Upper lobe of right lung (tissue), 1 donor: ENCODE measurements around the gene SRSF12. TPM values are rescaled to one million over a fixed set of nuclear protein-coding genes. Genes with fewer than 3 reads are reported as not detected.
A peak's percentile ranks its signal among the peaks of the same experiment; 100 is the strongest.
"Not testable (repeated sequence)": the region's sequence is repeated elsewhere in the genome, so short reads cannot be mapped to it uniquely, and the experiment has no call there.

Experiments used
- ATAC-seq: fragments of 200-7000 bp; cut with Tn5 transposase; one replicate; pipeline ENCODE4 v1.9.1; 2020; ENCODE audit warnings: mild to moderate bottlenecking, moderate library complexity
- DNase-seq: peaks from one replicate; pipeline ENCODE4 v3.0.0-alpha.2; 2020
- H3K27ac ChIP-seq: fragments of 200-600 bp; one replicate; pipeline ENCODE4 v1.8.0; 2022
- H3K27me3 ChIP-seq: fragments of 200-600 bp; one replicate; pipeline ENCODE4 v1.8.0; 2022; ENCODE audit warnings: mild to moderate bottlenecking
- H3K36me3 ChIP-seq: fragments of 200-600 bp; one replicate; pipeline ENCODE4 v1.8.0; 2022
- H3K4me1 ChIP-seq: fragments of 200-600 bp; one replicate; pipeline ENCODE4 v1.8.0; 2022
- H3K4me3 ChIP-seq: fragments of 200-600 bp; one replicate; pipeline ENCODE4 v1.8.0; 2022; ENCODE audit warnings: mild to moderate bottlenecking
- H3K9me3 ChIP-seq: fragments of 200-600 bp; one replicate; pipeline ENCODE4 v1.8.0; 2022
- intact Hi-C: fragments of 100-400 bp; cut with DNase I; formaldehyde crosslinking; loops from one replicate; pipeline ENCODE4 v1.11.0; 2022
- total RNA-seq: library from RNA; stranded (reverse); fragmentation: NEBNext Ultra II Directional; extraction: Animal tissue kit (Norgen Biotek cat#: 25700); gene quantifications from one replicate; pipeline ENCODE4 v1.2.1, GENCODE V29; 2021
- TF ChIP-seq, protein P1 (sequence below): fragments of 200-600 bp; IDR thresholded peaks from one replicate; pipeline ENCODE4 v1.8.0; 2022; ENCODE audit warnings: antibody characterized with exemption
- donor health status: DM: no; HTN: yes; CAD: no; lungs with severe emphysema.

Gene SRSF12
- total RNA-seq, 1 donor from 2014 or later, result not detected

DNA sequence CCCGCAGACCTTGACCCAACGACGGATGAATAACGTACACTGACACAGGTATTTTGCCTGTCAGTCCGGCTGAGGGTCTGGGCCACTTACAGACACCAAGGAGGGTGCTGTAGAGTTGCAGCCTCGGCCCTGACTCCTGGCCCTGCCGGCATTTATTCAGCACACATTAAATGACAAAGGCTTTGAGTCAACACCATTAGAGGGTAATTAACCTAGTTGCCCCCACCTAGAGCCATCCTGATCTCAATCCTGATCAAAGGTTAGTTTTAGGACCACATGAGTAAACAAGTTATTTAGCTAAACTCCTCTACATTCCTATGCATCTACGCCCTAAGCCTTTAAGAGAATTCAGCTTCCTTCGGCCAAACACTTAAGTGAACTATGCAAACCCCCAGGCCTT is 16.1 kb upstream of the SRSF12 start:
- no peak for ATAC-seq
- TF ChIP-seq, protein P1, sequence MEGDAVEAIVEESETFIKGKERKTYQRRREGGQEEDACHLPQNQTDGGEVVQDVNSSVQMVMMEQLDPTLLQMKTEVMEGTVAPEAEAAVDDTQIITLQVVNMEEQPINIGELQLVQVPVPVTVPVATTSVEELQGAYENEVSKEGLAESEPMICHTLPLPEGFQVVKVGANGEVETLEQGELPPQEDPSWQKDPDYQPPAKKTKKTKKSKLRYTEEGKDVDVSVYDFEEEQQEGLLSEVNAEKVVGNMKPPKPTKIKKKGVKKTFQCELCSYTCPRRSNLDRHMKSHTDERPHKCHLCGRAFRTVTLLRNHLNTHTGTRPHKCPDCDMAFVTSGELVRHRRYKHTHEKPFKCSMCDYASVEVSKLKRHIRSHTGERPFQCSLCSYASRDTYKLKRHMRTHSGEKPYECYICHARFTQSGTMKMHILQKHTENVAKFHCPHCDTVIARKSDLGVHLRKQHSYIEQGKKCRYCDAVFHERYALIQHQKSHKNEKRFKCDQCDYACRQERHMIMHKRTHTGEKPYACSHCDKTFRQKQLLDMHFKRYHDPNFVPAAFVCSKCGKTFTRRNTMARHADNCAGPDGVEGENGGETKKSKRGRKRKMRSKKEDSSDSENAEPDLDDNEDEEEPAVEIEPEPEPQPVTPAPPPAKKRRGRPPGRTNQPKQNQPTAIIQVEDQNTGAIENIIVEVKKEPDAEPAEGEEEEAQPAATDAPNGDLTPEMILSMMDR, result no peak
- intact Hi-C loops, result no loop called here
- Histone ChIP-seq H3K4me1 (no peaks in the 10 kb centered on the region), H3K4me3 (no peak overlapping the region), H3K9me3 (no peaks in the 10 kb centered on the region), H3K27me3 (no peaks in the 10 kb centered on the region), H3K36me3 (no peaks in the 10 kb centered on the region), H3K27ac (no peak overlapping the region)
- no peak for DNase-seq

DNA sequence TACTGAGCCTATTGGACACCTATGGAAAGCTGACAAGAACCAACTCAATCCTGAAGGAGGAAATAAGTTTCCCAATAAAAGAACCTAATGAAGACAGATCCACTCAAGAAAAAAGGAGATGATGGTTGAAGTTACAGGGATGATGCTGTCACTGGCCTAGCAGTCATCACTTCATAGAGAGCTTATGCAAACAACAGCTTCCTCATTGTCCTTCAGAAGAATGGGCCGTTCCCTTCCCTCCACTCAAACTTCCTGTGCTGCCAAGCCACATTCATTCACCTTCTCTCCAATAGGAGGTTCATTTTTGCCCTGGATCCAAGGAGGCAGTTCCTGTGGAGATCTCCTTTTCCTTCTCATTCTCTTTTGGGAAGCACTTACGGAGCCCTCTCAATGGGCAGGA is 14.2 kb upstream of the SRSF12 start:
- H3K27ac ChIP-seq, result no peak overlapping the region
- H3K36me3 ChIP-seq, result no peaks in the 10 kb centered on the region
- H3K27me3 ChIP-seq, result no peaks in the 10 kb centered on the region
- no peak for DNase-seq
- TF ChIP-seq, protein P1, result no peak
- intact Hi-C loops, result no loop called here
- H3K4me1 ChIP-seq, result no peaks in the 10 kb centered on the region
- no peak overlapping the region for H3K4me3 ChIP-seq
- peaks cover 3% of the 10 kb centered on the region for H3K9me3 ChIP-seq
- peak; percentile 38 for ATAC-seq

GRCh38 chr6:89131599-89131998 is 13.7 kb upstream of the SRSF12 start:
- peaks cover 3% of the 10 kb centered on the region for H3K9me3 ChIP-seq
- no peaks in the 10 kb centered on the region for H3K4me1 ChIP-seq
- TF ChIP-seq, protein P1, result no peak
- H3K27ac ChIP-seq, result no peak overlapping the region
- intact Hi-C loops, result no loop called here
- DNase-seq (no peak), ATAC-seq (no peak)
- no peaks in the 10 kb centered on the region for H3K36me3 ChIP-seq
- no peak overlapping the region for H3K4me3 ChIP-seq
- H3K27me3 ChIP-seq, result no peaks in the 10 kb centered on the region

- H3K9me3 ChIP-seq, H3K4me3 ChIP-seq, H3K4me1 ChIP-seq, H3K27me3 ChIP-seq, H3K27ac ChIP-seq, ATAC-seq, intact Hi-C loops, H3K36me3 ChIP-seq, DNase-seq: not testable (repeated sequence)
Measured at GRCh38 chr6:89128256-89128671, 10.4 kb upstream of the SRSF12 start.

DNA sequence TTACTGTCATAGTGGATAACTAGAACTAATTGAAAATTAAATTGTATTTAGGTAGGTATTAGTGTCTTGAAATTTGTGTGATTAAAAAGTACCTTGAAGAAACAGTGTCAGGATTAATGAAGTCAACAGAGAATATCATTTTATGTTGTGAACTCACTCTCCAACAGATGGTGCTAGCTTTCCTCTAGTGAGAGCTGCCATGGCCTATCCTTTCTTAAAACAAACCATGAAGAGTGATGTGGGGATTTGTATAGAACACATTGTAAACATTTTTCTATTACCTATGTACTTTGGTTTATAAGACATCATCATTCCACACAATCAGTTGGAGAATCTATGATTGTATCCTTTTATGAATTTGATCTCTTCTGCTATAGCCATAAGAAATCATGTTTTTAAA is 4.8 kb upstream of the SRSF12 start:
- peak; percentile 58 for ATAC-seq
- no peak for DNase-seq

GRCh38 chr6:89121934-89122333 is 4.1 kb upstream of the SRSF12 start:
- Histone ChIP-seq H3K4me1 (peaks cover 2% of the 10 kb centered on the region), H3K27me3 (no peaks in the 10 kb centered on the region), H3K9me3 (no peaks in the 10 kb centered on the region), H3K4me3 (no peak overlapping the region), H3K36me3 (no peaks in the 10 kb centered on the region), H3K27ac (no peak overlapping the region)
- TF ChIP-seq, protein P1, result no peak
- ATAC-seq, result no peak
- intact Hi-C loops, result no loop called here
- DNase-seq, result no peak

More for the DNA sequence above, 4.8 kb upstream of the SRSF12 start:
- no peaks in the 10 kb centered on the region for H3K27me3 ChIP-seq
- TF ChIP-seq, protein P1, result peak; percentile 45
- H3K4me1 ChIP-seq, result no peaks in the 10 kb centered on the region
- H3K4me3 ChIP-seq, result no peak overlapping the region
- no peaks in the 10 kb centered on the region for H3K36me3 ChIP-seq
- intact Hi-C loops, result no loop called here
- no peak overlapping the region for H3K27ac ChIP-seq
- H3K9me3 ChIP-seq, result no peaks in the 10 kb centered on the region
